H1 (cell line): ENCODE results near the gene CDT1. TPM values are rescaled to one million over a fixed set of nuclear protein-coding genes. Genes with fewer than 3 reads are reported as not detected.

ENCODE experiments used
- BACH1 ChIP-seq: IDR thresholded peaks from 2 replicates; pipeline ENCODE4 v1.6.1; 2012; ENCODE audit warnings: low read length, improper control_type of control experiment
- CBX5 ChIP-seq: fragments of 300-800, 300-1000 bp; sonication (generic); IDR thresholded peaks from 2 replicates; pipeline ENCODE4 v1.7.1; 2016; ENCODE audit warnings: antibody characterized with exemption, low read length, low read depth
- CBX8 ChIP-seq: fragments of 300-800, 300-1000 bp; sonication (generic); IDR thresholded peaks from 2 replicates; pipeline ENCODE4 v1.7.1; 2016; ENCODE audit warnings: low read depth, low read length, borderline replicate concordance
- JUN ChIP-seq: IDR thresholded peaks from 2 replicates; pipeline ENCODE4 v1.6.1; 2011; ENCODE audit warnings: low read depth, mild to moderate bottlenecking, improper control_type of control experiment, low read length
- KDM1A ChIP-seq: fragments of 200-600, 300-600 bp; sonication (generic); IDR thresholded peaks from 2 replicates; pipeline ENCODE4 v1.7.1; 2016; ENCODE audit warnings: mild to moderate bottlenecking, low read length, borderline replicate concordance
- MAFK ChIP-seq: IDR thresholded peaks from 2 replicates; pipeline ENCODE4 v1.6.1; 2012; ENCODE audit warnings: low read depth, mild to moderate bottlenecking, improper control_type of control experiment, low read length
- RAD21 ChIP-seq, 2 experiments: IDR thresholded peaks in 1 of 2; conservative IDR thresholded peaks in 1 of 2; 2 replicates each; pipeline ENCODE4 v1.6.1; 2011; ENCODE audit warnings: low read depth in 2 of 2, low read length in 2 of 2, improper control_type of control experiment in 1 of 2, inconsistent platforms in 1 of 2, mild to moderate bottlenecking in 1 of 2, moderate library complexity in 1 of 2
- RFX5 ChIP-seq: IDR thresholded peaks from 2 replicates; pipeline ENCODE4 v1.6.1; 2011; ENCODE audit warnings: low read depth, low read length, improper control_type of control experiment, borderline replicate concordance
- SIX5 ChIP-seq: IDR thresholded peaks from 2 replicates; pipeline ENCODE4 v1.6.1; 2011; ENCODE audit warnings: mild to moderate bottlenecking, low read depth, low read length
- SRF ChIP-seq: IDR thresholded peaks from 2 replicates; pipeline ENCODE4 v1.6.1; 2011; ENCODE audit warnings: mild to moderate bottlenecking, low read depth, low read length, moderate library complexity
- TAF1 ChIP-seq: IDR thresholded peaks from 2 replicates; pipeline ENCODE4 v1.6.1; 2011; ENCODE audit warnings: mild to moderate bottlenecking, low read depth, low read length
- TBP ChIP-seq: IDR thresholded peaks from 2 replicates; pipeline ENCODE4 v1.6.1; 2011; ENCODE audit warnings: low read depth, low read length, improper control_type of control experiment
- polyA plus RNA-seq, 7 experiments: library from polyadenylated mRNA; depleted of rRNA in 3 of 7; stranded (reverse) in 5 of 7; unstranded in 2 of 7; fragments of >200 nt in 5 of 7; fragments of 200-250 nt in 2 of 7; gene quantifications; 1 replicate in 5 of 7; 2 replicates in 1 of 7; 4 replicates in 1 of 7; pipeline versions ENCODE4 v1.2.1 to v1.2.3, GENCODE V29; 2011 to 2013; ENCODE audit warnings: missing spikeins in 2 of 7, mixed read lengths in 2 of 7
- total RNA-seq: library from RNA; stranded (reverse); fragmentation: NEBNext Ultra II Directional; extraction: Animal tissue kit (Norgen Biotek cat#: 25700); gene quantifications from 2 replicates; pipeline ENCODE4 v1.2.1, GENCODE V29; 2021

CDT1 gene
- total and polyA plus RNA-seq, 2 of the 8 experiments (the other 6 are each of a cell fraction or from before 2014, with no cell fraction given), result 76.7 to 95.4 TPM

DNA sequence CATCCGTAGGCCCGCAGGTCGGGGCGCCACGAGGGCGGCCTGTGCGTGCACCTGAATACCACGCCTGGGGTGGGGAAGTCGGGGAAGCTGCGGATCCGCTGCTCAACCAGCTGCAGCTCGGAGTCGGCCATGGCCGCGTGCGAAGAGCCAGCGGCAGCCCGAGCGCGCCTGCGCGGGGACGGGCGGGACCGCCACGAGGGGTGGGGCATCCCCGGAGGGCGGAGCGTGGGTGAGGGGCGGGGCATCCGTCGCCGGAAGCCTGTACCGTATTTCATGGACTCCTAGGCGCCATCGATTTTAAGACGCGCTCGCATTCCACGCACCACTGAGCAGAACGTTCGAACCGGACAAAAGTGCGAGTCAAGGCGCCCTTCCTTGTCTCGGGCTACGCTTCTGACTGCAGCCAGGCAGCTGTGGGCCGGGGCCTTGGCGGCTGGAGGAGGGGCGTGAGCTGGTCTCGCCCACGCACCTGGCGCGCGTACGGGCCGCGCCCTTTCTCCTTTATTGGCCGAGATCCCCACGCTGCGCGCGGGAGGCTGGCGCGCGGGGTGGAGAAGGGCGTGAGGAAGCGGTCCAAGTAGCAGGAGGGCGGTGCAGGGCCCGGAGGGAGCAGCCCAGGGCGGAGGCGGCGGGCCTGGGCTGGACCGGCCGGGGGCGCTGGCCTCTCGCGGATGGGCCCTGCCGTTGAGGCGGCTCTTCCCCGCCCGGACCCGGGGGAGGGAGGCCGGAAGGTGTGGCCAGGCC, 8.4 kb downstream of the CDT1 start, which contains the start of gene APRT (continued):
- TF ChIP-seq MAFK (peak; percentile 71; the same call in 1 of the 2 replicates), TAF1 (peak; percentile 81), BACH1 (peak; percentile 65), TBP (peak; percentile 63; the same call in 1 of the 2 replicates), RAD21 (IDR thresholded peaks at IDR 0.05 in 1 of 2, conservative IDR thresholded peaks at IDR 0.05 in 1 of 2; ENCODE audit: low read depth in 2 of 2, low read length in 2 of 2) (peak; percentile 55 to 68), RFX5 (no peak), KDM1A (no peak), SIX5 (no peak), CBX5 (no peak), CBX8 (no peak), JUN (no peak), SRF (no peak)
